Breast epithelium (tissue), 3 donors: ENCODE measurements around the gene TEX52.

ENCODE experiments used
- POLR2A ChIP-seq: fragments of 450-650 bp; IDR thresholded peaks from one replicate; pipeline ENCODE4 v1.6.1; 2016; ENCODE audit warnings: antibody characterized with exemption, mild to moderate bottlenecking, moderate library complexity
- POLR2AphosphoS5 ChIP-seq, 3 donors: sonication (generic); formaldehyde crosslinking; IDR thresholded peaks; one replicate each; pipeline ENCODE4 v1.6.1; 2017; ENCODE audit warnings: antibody characterized with exemption in 3 of 3

DNA sequence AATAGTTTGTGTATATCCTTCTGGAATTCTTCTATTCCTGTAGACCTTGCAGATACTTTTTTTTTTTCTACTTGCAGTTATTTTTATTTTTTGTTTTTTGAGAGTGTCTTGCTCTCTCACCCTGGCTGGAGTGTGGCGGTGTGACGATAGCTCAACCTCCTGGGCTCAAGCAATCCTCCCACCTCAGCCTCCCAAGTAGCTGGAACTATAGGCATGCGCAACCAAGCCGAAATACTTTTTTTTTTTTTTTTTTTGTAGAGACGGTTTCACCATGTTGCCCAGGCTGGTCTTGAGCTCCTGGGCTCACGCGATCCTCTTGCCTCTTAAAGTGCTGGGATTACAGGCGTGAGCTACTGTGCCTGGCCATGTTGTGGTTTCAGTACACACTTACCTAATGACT is 43.8 kb upstream of the TEX52 start:
- no peak for TF ChIP-seq POLR2A
- no peak for TF ChIP-seq POLR2AphosphoS5 (IDR thresholded peaks at IDR 0.05)
